ENCODE data around the gene TENM4. TPM values are rescaled to one million over a fixed set of nuclear protein-coding genes. Genes with fewer than 3 reads are reported as not detected.
"Not testable (repeated sequence)": the region's sequence is repeated elsewhere in the genome, so short reads cannot be mapped to it uniquely, and the experiment has no call there.

Gene TENM4
- polyA plus RNA-seq, 3 donors: 21.1 to 26.5 (median 26.0) TPM

GRCh38 chr11:79212741-79213190 lies 228.1 kb downstream of the TENM4 start:
- peak; percentile 30 for DNase-seq

DNA sequence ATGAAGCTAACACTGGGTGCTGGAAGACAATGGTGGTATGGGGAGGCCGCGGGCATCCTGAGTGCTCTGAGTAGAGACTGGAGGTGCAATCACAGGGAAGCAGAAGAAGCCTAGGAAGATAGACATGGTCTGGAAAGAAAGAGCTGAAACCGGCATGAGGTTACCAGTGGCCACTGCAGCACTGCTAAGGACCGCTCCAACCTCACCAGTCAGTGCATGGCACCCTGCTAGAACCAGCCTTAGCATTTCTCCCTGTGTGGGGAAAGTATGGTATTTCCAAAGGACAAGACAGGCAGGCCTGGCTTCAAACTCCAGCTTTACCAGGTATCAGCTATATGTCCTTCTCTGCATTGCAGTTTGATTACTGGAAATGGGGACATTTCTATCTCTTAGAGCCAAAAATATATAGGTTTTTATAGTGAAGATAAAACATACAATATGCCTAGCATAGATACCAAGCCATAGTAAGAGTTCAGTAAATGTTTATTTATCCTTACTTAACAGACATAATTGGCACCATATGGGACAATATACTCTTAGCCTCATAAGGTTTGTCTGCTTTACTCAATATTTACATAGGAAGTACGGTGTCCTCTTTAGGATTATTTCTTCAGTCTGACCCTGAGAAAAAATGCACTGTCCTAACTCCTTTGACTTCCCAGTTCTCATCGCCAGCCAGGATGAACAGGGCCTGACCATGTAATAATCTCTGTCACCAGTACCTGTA lies 231.1 kb downstream of the TENM4 start:
- DNase-seq: no peak

DNA sequence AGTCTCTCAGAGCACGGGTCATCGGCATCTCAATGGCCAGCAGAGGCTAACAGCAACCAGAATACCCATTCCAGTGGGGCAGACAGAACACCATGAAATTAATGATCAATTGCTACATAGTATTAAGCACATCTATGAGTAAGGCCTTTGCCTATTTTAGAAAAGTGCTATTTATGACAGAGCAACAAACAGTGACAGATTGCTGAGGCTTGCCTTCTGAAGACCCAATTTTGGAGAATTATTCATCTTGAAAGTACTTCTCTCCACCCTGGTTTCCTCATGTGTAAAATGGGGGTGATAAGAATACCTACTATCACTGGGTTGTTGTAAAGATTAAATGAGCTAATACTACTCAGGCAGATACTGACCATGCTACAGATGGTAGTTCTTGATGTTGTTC lies 232.7 kb downstream of the TENM4 start:
- DNase-seq: no peak

GRCh38 chr11:79206951-79207350 lies 233.9 kb downstream of the TENM4 start:
- no peak for DNase-seq

DNA sequence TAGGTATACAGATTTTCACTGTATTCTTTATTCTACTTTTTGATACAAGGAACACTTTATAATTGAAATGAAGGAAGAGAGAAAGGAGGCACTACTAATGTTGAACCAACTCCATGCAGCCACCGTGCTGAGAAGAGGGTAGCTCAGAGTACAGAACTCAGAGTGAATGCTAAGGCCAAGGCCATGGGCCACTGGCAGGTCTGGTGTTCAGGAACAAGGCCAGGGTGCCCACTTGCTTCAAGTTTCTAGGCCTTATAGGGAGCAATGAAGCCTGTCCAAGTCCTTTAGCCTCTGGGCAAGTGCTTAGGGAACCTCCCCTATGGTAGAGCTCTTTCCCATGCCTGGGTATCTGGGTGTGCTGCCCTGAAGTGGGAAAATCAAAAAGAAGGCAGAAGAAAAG lies 235.0 kb downstream of the TENM4 start:
- DNase-seq: no peak

GRCh38 chr11:79201677-79202347 lies 239.0 kb downstream of the TENM4 start:
- no peak for DNase-seq

GRCh38 chr11:79200398-79201070 lies 240.3 kb downstream of the TENM4 start:
- DNase-seq: no peak

- DNase-seq: no peak
Observed at GRCh38 chr11:79199729-79200354, 241.0 kb downstream of the TENM4 start.

DNA sequence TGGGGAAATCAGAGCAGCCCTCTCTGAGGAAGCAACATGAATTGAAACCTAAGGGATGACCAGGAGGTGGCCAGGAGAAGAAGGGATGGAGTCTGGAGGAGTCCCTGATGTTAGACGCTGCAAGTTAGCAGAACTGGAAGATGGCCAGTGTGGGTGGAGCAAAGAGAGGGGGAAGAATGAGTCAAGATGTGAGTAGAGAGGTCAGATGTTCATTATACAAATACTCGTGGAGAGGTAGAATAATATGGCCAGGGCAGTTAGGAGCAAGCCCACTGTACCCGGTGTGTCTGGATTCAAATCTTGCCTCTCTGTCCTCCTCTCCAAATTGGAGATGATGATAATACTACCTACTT lies 242.0 kb downstream of the TENM4 start:
- no peak for DNase-seq

DNA sequence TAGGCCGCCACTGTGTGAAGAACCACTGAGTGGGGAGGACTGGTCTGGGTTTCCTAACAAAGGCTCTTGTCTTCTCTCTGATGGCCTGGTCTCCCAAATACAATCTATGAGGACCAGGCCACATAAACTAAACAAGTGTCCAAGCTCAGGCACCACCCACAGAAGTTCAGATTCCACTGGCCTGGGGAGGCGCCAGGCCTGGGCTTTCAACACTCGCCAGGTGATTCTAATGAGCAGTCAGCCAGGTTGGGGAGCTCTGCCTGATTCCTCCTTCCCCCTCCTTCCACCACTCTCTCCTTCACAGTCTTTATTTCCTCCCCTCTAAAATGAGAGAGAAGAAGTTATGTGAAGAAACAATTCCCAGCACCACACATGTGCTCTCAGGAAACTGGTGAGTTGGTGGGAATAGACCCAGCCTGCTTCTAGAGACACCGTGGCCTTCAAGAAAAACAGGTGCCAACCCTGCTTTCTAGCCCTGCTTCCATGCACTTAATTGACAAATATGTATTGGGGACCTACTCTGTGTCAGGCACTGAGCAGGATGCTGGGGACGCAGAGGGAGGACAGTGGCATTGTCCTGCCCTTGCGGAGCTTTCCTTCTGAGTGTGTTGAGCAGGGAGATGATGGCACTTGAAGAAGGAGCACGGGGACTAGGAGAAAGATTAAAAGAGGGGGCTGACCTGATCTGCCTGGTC lies 242.5 kb downstream of the TENM4 start:
- DNase-seq: no peak

DNA sequence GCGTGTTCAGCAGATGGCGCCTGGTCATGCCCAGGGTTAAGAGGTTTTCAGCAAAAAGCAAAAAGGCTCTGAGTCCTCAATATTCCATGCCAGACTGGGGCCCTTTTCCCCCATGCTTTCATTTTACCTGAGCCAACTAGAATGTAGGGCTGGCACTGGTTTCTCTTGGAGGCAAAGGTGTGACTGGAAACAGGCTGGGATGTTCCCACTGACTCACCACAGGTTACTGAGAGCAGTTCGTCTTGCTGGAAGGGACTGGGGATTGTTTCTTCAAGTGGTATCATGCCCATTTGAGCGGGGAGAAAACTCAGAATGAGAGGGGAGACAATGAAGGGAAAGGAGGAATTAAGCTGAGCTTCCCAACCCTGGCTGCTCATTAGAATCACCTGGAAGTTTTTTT lies 243.9 kb downstream of the TENM4 start:
- no peak for DNase-seq

DNA sequence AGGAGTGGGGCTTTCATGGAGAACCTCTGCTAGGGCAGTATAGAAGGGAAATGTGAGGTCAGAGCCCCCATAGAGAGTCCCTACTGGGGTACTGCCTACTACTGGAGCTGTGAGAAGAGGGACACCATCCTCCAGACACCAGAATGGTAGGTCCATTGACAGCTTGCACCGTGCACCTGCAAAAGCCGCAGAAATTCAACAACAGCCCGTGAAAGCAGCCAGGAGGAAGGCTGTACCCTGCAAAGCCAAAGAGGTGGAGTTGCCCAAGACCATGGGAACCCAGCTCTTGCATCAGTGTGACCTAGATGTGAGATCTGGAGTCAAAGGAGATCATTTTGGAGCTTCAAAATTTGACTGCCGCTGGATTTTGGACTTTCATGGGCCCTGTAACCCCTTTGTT lies 245.6 kb downstream of the TENM4 start:
- no peak for DNase-seq

GRCh38 chr11:79193663-79194310 lies 247.0 kb downstream of the TENM4 start:
- no peak for DNase-seq

DNA sequence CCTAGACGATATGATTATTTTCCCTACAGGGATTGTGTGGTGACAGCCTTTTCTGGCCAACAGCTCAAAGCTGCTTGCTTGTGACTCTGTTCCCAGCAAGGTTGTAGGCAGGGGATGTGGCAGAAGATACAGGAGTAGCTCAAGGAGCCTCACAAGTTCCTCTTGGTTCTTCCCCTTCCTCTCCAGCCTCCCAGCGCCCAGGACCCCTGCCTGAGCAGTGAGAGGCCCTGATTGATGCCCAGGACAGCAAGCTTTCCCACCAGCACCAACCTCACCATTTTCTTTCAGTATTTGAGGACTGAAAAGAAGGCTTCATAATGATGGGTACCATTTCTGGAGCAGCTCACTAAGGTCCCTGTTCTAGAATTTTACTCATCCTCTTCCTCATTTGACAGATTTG lies 248.0 kb downstream of the TENM4 start:
- no peak for DNase-seq

DNA sequence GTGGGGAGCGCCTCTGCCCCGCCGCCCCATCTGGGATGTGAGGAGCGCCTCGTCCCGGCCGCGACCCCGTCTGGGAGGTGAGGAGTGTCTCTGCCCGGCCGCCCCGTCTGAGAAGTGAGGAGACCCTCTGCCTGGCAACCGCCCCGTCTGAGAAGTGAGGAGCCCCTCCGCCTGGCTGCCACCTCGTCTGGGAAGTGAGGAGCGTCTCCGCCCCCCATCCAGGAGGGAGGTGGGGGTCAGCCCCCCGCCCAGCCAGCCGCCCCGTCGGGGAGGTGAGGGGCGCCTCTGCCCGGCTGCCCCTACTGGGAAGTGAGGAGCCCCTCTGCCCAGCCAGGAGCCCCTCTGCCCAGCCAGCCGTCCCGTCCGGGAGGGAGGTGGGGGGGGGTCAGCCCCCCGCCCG lies 249.1 kb downstream of the TENM4 start:
- not testable (repeated sequence) for DNase-seq

GRCh38 chr11:79190553-79190952 lies 250.3 kb downstream of the TENM4 start:
- DNase-seq: not testable (repeated sequence)

GRCh38 chr11:79189601-79190000 lies 251.2 kb downstream of the TENM4 start:
- DNase-seq: no peak

- no peak for DNase-seq
Observed at GRCh38 chr11:79189055-79189454, 251.8 kb downstream of the TENM4 start.

GRCh38 chr11:79186669-79187068 lies 254.2 kb downstream of the TENM4 start:
- no peak for DNase-seq

GRCh38 chr11:79185351-79185750 lies 255.5 kb downstream of the TENM4 start:
- DNase-seq: no peak

- no peak for DNase-seq
Observed at GRCh38 chr11:79184285-79184684, 256.5 kb downstream of the TENM4 start.

DNA sequence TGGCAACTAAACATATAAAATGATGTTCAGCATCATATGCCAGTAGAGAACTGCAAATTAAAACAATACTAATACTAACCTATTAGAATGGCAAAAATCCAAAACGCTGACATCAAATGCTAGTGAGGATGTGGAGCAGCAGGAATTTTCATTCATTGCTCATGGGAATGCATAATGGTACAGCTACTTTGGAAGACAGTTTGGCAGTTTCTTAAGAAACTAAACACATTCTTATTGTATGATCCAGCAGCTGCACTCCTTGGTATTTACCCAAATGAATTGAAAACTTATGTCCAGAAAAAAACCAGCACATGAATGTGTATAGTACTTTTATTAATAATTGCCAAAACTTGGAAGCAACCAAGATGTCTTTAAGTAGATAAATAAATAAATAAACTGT lies 258.0 kb downstream of the TENM4 start:
- DNase-seq: no peak
